Sigmoid colon (tissue), 4 donors: ENCODE data around the gene GET3.
A peak's percentile ranks its signal among the peaks of the same experiment; 100 is the strongest.

Source experiments
- EP300 ChIP-seq, 4 donors: sonication (generic); formaldehyde crosslinking; IDR thresholded peaks; one replicate each; pipeline ENCODE4 v1.6.1; 2017; ENCODE audit warnings: antibody characterized with exemption in 4 of 4
- POLR2A ChIP-seq, 2 donors: fragments of 450-650 bp; IDR thresholded peaks; one replicate each; pipeline ENCODE4 v1.6.1; 2016; ENCODE audit warnings: antibody characterized with exemption in 2 of 2, mild to moderate bottlenecking in 2 of 2, moderate library complexity in 2 of 2
- TF ChIP-seq, protein P1 (sequence below), 4 experiments: fragments of 450-650 bp in 3 of 4; fragments of 200-600 bp in 1 of 4; IDR thresholded peaks; one replicate each; pipeline ENCODE4 v1.5.1; 2016 to 2019; ENCODE audit warnings: antibody characterized with exemption in 4 of 4, mild to moderate bottlenecking in 3 of 4, moderate library complexity in 2 of 4

GRCh38 chr19:12782424-12783290 is 45.4 kb downstream of the GET3 start:
- no peak for TF ChIP-seq POLR2A (IDR thresholded peaks at IDR 0.05)
- TF ChIP-seq, protein P1, sequence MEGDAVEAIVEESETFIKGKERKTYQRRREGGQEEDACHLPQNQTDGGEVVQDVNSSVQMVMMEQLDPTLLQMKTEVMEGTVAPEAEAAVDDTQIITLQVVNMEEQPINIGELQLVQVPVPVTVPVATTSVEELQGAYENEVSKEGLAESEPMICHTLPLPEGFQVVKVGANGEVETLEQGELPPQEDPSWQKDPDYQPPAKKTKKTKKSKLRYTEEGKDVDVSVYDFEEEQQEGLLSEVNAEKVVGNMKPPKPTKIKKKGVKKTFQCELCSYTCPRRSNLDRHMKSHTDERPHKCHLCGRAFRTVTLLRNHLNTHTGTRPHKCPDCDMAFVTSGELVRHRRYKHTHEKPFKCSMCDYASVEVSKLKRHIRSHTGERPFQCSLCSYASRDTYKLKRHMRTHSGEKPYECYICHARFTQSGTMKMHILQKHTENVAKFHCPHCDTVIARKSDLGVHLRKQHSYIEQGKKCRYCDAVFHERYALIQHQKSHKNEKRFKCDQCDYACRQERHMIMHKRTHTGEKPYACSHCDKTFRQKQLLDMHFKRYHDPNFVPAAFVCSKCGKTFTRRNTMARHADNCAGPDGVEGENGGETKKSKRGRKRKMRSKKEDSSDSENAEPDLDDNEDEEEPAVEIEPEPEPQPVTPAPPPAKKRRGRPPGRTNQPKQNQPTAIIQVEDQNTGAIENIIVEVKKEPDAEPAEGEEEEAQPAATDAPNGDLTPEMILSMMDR (IDR thresholded peaks at IDR 0.05): no peak
- peak; percentile 94 to 99 (median 98) for TF ChIP-seq EP300 (IDR thresholded peaks at IDR 0.05)
